Right cardiac atrium (tissue), 5 donors: ENCODE results near the gene AADAT. TPM values are rescaled to one million over a fixed set of nuclear protein-coding genes. Genes with fewer than 3 reads are reported as not detected.
"Not testable (repeated sequence)": the region's sequence is repeated elsewhere in the genome, so short reads cannot be mapped to it uniquely, and the experiment has no call there.

Experiments used
- ATAC-seq, 2 donors: fragments of 200-7000 bp; cut with Tn5 transposase; one replicate each; pipeline versions ENCODE4 v1.8.0 to v1.9.1; 2020; ENCODE audit warnings: moderate library complexity in 2 of 2, mild to moderate bottlenecking in 1 of 2
- DNase-seq, 3 donors: peaks; one replicate each; pipeline ENCODE4 v3.0.0-alpha.2; 2020
- H3K27ac ChIP-seq: one replicate; pipeline ENCODE4 v1.5.1; 2013; ENCODE audit warnings: mild to moderate bottlenecking, low read length, control low read depth, moderate library complexity
- H3K27me3 ChIP-seq: one replicate; pipeline ENCODE4 v1.6.1; 2013; ENCODE audit not compliant: control insufficient read depth, insufficient read depth
- H3K4me1 ChIP-seq: one replicate; pipeline ENCODE4 v1.6.1; 2013; ENCODE audit warnings: low read length; ENCODE audit not compliant: control insufficient read depth, insufficient read depth
- H3K4me3 ChIP-seq: one replicate; pipeline ENCODE4 v1.5.1; 2013; ENCODE audit warnings: low read length, control low read depth
- H3K9me3 ChIP-seq: one replicate; pipeline ENCODE4 v1.6.1; 2013; ENCODE audit warnings: low read length; ENCODE audit not compliant: control insufficient read depth
- WGBS: extraction: QIAGEN DNeasy Blood & Tissue Kit; methylation state at CpG from one replicate; pipeline ENCODE4 v1.1.7; 2013; 5-methylcytosine and 5-hydroxymethylcytosine counted together
- intact Hi-C, 4 donors: fragments of 100-400 bp; cut with DNase I; formaldehyde crosslinking; loops; one replicate each; pipeline versions ENCODE4 v1.11.0 to v1.14.0; 2022 to 2023
- polyA plus RNA-seq: library from polyadenylated mRNA; stranded (reverse); fragments of 200-250 nt; gene quantifications from one replicate; pipeline ENCODE4 v1.2.3, GENCODE V29; 2013
- total RNA-seq, 4 donors: library from RNA; stranded (reverse); fragmentation: NEBNext Ultra II Directional; extraction: Animal tissue kit (Norgen Biotek cat#: 25700); gene quantifications; one replicate each; pipeline ENCODE4 v1.2.1, GENCODE V29; 2021
- donor health status: healthy with polysubstance abuse.
- donor health status: DM: no; HTN: yes; CAD: no.
- donor health status: DM: no; HTN: no; CAD: no.
- donor health status: DM: no; HTN: yes; CAD: no; lungs with severe emphysema.
- donor health status: DM: yes; HTN: yes; CAD: no.

AADAT gene
- total and polyA plus RNA-seq, 5 donors = 1.5 to 2.1 (median 2.1) TPM

DNA sequence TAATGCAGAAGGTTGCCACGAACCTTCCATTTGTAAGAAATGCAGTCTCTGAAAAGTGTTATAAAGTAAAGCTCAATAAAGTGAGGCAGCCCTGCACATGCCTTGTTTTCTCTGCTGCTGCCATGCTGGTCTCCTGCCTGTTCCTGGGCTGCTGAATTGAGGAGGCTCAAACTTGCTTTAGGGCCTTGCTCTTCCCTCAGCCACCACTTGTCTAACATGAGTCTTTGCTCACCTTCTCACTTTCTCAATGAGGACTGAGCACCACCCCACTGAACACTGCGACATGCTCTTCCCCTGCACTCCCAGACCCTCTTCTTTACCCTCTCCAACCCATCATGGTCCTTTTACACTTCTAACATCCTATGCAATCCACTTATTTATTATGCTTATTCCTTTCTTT is 38.4 kb downstream of the AADAT start:
- no peaks in the 10 kb centered on the region for H3K27me3 ChIP-seq
- ATAC-seq (no peak), DNase-seq (no peak)
- intact Hi-C loops = loop anchor here in 3 of 4 donors (2.0 to 5.0 kb wide), 2 partner anchors 243 to 244 kb away; no protein-coding TSS in a partner anchor
- H3K27ac ChIP-seq = no peak overlapping the region
- no peak overlapping the region for H3K4me3 ChIP-seq
- H3K9me3 ChIP-seq = no peaks in the 10 kb centered on the region
- H3K4me1 ChIP-seq = no peaks in the 10 kb centered on the region
- WGBS = 87% methylated on average over 2 of the region's 2 CpGs

DNA sequence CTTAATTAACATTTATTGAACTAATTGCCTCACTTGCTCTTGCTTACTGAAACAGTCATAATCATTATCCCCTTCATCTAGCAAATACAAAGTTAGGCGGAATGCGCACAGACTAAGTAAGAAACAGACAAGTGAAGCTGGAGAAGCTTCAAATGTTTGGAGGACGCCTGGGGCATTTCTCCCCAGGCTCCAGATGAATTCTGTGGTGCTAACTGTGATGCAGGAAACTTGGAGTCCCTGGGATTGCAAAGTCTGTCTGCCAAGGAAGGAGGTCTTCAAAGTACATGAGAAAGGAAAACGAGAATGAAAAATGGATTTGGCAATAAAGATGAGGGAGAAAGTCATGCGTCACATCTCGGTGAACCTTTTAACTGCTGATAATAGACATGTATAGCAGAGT is 40.0 kb downstream of the AADAT start:
- intact Hi-C loops = loop anchor here (2.0 to 5.0 kb wide), 3 partner anchors 237 to 242 kb away; no protein-coding TSS in a partner anchor
- 67% methylated on average over 6 of the region's 6 CpGs for WGBS
- H3K9me3 ChIP-seq = no peaks in the 10 kb centered on the region
- no peak overlapping the region for H3K27ac ChIP-seq
- no peak overlapping the region for H3K4me3 ChIP-seq
- ATAC-seq (no peak), DNase-seq (no peak)
- H3K27me3 ChIP-seq = no peaks in the 10 kb centered on the region
- no peaks in the 10 kb centered on the region for H3K4me1 ChIP-seq

DNA sequence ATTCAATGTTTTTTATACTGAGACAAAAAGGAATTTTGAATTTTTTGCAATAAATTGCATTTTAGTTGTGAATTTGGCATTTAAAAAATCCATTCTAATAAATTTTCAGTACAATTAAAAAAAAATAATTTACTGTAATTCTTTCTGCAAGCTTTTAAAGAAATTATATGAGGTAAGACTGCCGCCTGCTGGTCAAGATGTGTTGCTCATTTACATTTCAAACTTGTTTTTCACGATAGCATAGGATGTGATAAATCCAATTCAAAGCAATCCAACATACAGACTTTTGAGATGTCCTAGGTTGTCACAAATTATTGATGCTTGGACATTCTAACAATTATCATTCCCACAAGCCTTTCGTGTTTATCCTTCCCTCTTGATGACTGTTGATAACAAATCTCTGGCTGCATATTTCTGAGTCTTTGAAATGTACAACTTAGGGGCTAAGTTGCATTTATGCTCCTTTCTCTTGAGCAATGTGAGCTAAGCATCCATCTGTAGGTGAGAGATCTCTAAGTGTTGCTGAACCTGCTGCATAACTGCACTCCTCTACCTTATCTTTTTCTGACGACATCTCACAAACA is 41.9 kb downstream of the AADAT start:
- ATAC-seq (no peak), DNase-seq (peak in 2 of 3 donors; percentile 43 to 76)
- no peak overlapping the region for H3K27ac ChIP-seq
- H3K27me3 ChIP-seq = no peaks in the 10 kb centered on the region
- no peaks in the 10 kb centered on the region for H3K4me1 ChIP-seq
- WGBS = 12% methylated on average over 4 of the region's 4 CpGs
- intact Hi-C loops = loop anchor here in 1 of 4 donors (5.0 kb wide), 1 partner anchor 236 kb away; no protein-coding TSS in a partner anchor
- no peaks in the 10 kb centered on the region for H3K9me3 ChIP-seq
- no peak overlapping the region for H3K4me3 ChIP-seq

GRCh38 chr4:170046156-170046555 is 43.6 kb downstream of the AADAT start:
- not testable (repeated sequence) for H3K9me3 ChIP-seq, H3K4me3 ChIP-seq, H3K4me1 ChIP-seq, ATAC-seq, H3K27me3 ChIP-seq, H3K27ac ChIP-seq
- DNase-seq = peak in 1 of 3 donors; percentile 37
- 97% methylated on average over 20 of the region's 24 CpGs for WGBS
- intact Hi-C loops = loop anchor here in 1 of 4 donors (5.0 kb wide), 1 partner anchor 234 kb away; no protein-coding TSS in a partner anchor

DNA sequence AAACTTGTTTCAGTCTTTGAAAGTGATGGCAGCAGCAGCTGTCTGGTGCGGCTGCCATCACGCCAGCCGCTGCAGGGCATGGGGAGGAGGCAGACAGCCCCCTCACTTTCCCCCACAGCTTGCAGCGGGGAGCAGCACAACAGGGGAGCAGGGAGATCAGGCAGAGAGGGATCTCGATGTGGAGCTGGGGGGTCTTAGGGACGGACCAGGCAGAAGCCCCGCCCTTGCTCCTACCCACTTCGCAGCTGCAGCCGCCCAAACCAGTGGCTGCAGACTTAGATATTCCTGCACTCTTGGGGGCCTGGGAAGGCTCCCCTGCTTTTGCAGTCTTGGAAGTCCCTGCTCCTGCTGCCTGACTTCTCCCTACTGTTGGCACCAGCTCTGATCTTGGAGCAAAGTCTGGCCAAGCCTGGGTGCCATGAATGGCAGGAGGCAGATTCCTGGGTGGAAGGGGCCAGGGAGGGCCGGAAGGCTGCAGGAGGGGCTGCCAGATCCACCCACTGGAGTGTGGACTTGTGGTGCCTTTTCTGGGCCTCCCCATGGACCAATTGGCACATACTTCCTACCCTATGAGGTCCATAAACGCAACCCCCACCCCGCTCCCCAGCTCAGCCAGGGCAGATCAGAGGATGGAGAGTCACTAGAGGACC is 49.6 kb downstream of the AADAT start:
- Histone ChIP-seq H3K27me3 (no peaks in the 10 kb centered on the region), H3K4me3 (no peak overlapping the region), H3K27ac (no peak overlapping the region), H3K9me3 (no peaks in the 10 kb centered on the region), H3K4me1 (no peaks in the 10 kb centered on the region)
- DNase-seq (no peak), ATAC-seq (no peak)
- WGBS = 91% methylated on average over 12 of the region's 12 CpGs
- intact Hi-C loops = no loop called here

- Histone ChIP-seq H3K27ac (no peak overlapping the region), H3K27me3 (no peaks in the 10 kb centered on the region), H3K4me3 (no peak overlapping the region), H3K4me1 (no peaks in the 10 kb centered on the region), H3K9me3 (no peaks in the 10 kb centered on the region)
- intact Hi-C loops = no loop called here
- 77% methylated on average over 4 of the region's 4 CpGs for WGBS
- DNase-seq (no peak), ATAC-seq (no peak)
Measured at GRCh38 chr4:170038769-170039168, 51.0 kb downstream of the AADAT start.

DNA sequence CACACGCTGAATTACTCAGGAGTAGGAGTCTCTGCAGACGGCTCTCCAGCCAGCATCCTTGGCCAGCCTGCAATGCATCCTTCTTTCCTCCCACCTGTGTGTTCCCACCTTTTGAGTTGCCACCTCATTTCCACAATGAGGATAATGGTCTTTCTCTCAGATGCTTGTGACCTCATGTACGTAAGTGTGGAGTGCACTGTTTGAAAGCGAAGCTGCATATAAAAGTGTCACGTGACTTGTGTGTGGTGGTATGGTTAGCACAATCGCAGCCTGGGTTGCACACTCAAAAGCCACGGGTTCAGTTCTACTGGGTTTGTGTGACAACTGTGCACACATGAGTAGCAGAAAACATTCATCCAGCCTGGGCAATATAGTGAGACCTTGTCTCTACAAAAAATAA is 51.5 kb downstream of the AADAT start:
- H3K27ac ChIP-seq = no peak overlapping the region
- H3K4me1 ChIP-seq = no peaks in the 10 kb centered on the region
- no peaks in the 10 kb centered on the region for H3K9me3 ChIP-seq
- ATAC-seq (no peak), DNase-seq (no peak)
- no peak overlapping the region for H3K4me3 ChIP-seq
- no peaks in the 10 kb centered on the region for H3K27me3 ChIP-seq
- intact Hi-C loops = no loop called here
- 90% methylated on average over 7 of the region's 7 CpGs for WGBS

GRCh38 chr4:170037481-170037880 is 52.3 kb downstream of the AADAT start:
- H3K9me3 ChIP-seq = no peaks in the 10 kb centered on the region
- H3K4me1 ChIP-seq = no peaks in the 10 kb centered on the region
- 87% methylated on average over 1 of the region's 1 CpG for WGBS
- no peak overlapping the region for H3K27ac ChIP-seq
- intact Hi-C loops = no loop called here
- H3K27me3 ChIP-seq = no peaks in the 10 kb centered on the region
- H3K4me3 ChIP-seq = no peak overlapping the region
- ATAC-seq = no peak
- no peak for DNase-seq

DNA sequence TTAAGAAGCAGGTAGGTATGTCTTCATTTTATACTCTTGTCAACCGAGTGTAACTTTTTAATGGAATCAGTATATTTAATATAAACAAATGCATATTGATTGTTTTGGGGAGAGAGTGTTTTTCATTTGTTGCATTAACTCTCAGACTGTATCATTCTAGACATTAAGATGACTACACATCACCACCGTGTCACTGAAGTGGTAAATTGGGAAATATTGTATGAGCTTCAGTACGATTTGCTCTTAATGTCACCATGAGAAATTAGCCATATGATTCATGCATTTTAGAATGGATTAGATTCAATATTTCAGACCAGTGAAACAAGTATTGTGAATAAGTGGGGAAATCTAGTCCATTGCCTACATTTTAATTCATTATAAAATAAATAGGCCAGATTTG is 53.9 kb downstream of the AADAT start:
- ATAC-seq = no peak
- Histone ChIP-seq H3K4me3 (no peak overlapping the region), H3K9me3 (no peaks in the 10 kb centered on the region), H3K4me1 (no peaks in the 10 kb centered on the region), H3K27me3 (no peaks in the 10 kb centered on the region), H3K27ac (no peak overlapping the region)
- intact Hi-C loops = no loop called here
- no peak for DNase-seq
- 89% methylated on average over 3 of the region's 3 CpGs for WGBS

DNA sequence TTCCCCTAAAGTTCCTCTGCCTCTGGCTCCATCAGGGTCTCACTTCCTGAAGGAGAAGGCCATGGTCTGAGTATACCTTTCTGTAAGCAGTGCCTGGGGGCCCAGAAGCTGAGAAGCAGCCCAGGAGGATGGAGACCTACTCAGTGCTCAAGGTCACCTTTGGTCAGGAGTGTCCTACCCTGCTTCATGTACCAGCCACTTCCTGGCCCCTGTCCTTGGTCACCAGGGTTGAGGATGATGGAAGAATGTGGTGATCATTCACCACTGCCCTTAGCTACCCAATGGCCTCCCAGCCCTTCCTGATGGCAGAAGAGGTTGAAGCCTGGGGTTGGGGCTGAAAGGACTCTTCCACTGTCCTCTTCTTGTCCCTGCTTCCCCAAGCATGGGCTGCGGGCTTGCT is 54.5 kb downstream of the AADAT start:
- no peaks in the 10 kb centered on the region for H3K9me3 ChIP-seq
- no peaks in the 10 kb centered on the region for H3K4me1 ChIP-seq
- WGBS = 95% methylated on average over 1 of the region's 1 CpG
- H3K4me3 ChIP-seq = no peak overlapping the region
- H3K27ac ChIP-seq = no peak overlapping the region
- no peak for DNase-seq
- no peak for ATAC-seq
- H3K27me3 ChIP-seq = no peaks in the 10 kb centered on the region
- intact Hi-C loops = no loop called here

- H3K4me1 ChIP-seq = no peaks in the 10 kb centered on the region
- intact Hi-C loops = no loop called here
- WGBS = 85% methylated on average over 2 of the region's 2 CpGs
- no peak overlapping the region for H3K4me3 ChIP-seq
- no peaks in the 10 kb centered on the region for H3K9me3 ChIP-seq
- no peaks in the 10 kb centered on the region for H3K27me3 ChIP-seq
- ATAC-seq (no peak), DNase-seq (no peak)
- H3K27ac ChIP-seq = no peak overlapping the region
Measured at GRCh38 chr4:170033999-170034398, 55.8 kb downstream of the AADAT start.
